ENCODE results near the gene SFTPD. TPM values are rescaled to one million over a fixed set of nuclear protein-coding genes. Genes with fewer than 3 reads are reported as not detected.

SFTPD gene
- total RNA-seq, 4 donors from 2014 or later, result 1.7 to 2.7 (median 2.2) TPM; not detected in 1

DNA sequence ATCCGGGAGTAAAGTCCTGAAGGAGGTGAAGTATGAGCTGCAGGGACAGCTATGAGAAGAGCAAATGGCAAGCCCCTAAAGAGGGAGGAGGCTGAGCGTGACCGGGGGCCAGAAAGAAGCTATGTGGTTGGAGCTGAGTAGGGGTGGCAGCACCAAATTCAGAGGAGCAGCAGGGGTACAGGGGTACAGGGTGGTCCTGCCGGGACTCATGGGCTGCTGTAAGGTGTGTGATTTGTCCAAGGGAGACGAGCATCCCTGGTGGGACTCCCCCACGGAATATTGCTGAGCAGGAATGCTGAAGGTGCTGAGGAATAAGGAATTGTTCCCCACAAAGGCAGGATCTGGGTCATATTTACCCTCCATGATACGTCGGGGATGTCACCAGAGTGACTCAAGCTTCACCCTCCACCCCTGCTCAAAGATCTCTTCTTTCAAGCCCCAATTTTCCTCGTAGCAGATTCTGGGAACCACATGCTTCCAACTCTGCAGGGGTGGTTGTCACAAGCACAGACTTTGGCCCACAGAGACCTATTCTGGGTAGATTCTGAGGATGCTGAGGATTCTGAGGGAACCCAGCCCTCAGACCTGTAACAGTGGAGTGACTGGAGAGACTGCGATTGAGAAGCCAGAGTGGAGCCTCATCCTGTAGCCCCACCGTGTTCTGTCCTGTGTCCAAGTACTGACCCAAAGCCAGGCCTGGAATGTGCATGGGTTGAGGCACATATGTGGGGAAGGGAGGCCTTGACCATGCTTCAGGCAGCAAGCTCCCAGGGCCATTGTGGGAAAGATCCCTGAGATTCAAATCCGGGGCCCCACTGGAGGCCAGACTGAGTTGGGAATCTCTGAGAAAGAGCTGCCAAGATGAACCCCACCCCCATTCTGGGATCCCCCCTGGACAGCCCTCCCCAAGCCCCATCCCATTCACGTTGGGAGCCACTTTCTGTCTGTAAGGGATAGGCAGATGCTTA lies 4.2 kb downstream of the SFTPD start:
- TF ChIP-seq POLR2A (IDR thresholded peaks at IDR 0.05) (no peak), EP300 (IDR thresholded peaks at IDR 0.05) (no peak), POLR2AphosphoS5 (IDR thresholded peaks at IDR 0.05) (no peak)
- TF ChIP-seq, protein P1, sequence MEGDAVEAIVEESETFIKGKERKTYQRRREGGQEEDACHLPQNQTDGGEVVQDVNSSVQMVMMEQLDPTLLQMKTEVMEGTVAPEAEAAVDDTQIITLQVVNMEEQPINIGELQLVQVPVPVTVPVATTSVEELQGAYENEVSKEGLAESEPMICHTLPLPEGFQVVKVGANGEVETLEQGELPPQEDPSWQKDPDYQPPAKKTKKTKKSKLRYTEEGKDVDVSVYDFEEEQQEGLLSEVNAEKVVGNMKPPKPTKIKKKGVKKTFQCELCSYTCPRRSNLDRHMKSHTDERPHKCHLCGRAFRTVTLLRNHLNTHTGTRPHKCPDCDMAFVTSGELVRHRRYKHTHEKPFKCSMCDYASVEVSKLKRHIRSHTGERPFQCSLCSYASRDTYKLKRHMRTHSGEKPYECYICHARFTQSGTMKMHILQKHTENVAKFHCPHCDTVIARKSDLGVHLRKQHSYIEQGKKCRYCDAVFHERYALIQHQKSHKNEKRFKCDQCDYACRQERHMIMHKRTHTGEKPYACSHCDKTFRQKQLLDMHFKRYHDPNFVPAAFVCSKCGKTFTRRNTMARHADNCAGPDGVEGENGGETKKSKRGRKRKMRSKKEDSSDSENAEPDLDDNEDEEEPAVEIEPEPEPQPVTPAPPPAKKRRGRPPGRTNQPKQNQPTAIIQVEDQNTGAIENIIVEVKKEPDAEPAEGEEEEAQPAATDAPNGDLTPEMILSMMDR (IDR thresholded peaks at IDR 0.05), result no peak
- ATAC-seq, result no peak
- 60 to 82% methylated on average over 1 to 8 of the region's 13 CpGs for WGBS, 2 donors (ENCODE audit: low coverage in 1 of 2)
- H3K27me3 ChIP-seq, result no peaks in the 10 kb centered on the region
- no peak overlapping the region for H3K4me3 ChIP-seq
- H3K9me3 ChIP-seq, result no peaks in the 10 kb centered on the region
- H3K4me1 ChIP-seq, result no peaks in the 10 kb centered on the region
- no peak overlapping the region for H3K27ac ChIP-seq
- no peaks in the 10 kb centered on the region for H3K36me3 ChIP-seq

DNA sequence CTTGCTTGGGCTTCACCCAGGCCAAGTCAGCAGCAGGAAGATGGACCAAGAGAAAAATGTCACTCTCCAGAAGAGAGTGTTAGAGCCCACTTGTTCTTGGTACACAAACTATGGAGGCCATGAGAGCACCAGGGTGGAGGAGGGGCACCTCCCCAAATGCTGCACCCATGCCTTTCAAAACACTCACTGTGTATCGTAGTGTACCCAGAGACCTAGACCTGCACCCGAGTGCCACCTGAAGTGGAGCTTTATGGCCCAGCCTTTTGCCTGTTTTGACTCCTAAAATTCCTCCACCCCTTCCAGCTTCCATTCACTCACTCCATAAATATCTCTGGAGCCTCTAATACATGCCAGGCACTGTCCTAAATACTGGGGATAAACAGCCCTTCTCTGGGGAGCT lies 5.0 kb downstream of the SFTPD start:
- Histone ChIP-seq H3K4me3 (no peak overlapping the region), H3K9me3 (no peaks in the 10 kb centered on the region), H3K36me3 (no peaks in the 10 kb centered on the region), H3K4me1 (no peaks in the 10 kb centered on the region), H3K27me3 (no peaks in the 10 kb centered on the region), H3K27ac (no peak overlapping the region)
- TF ChIP-seq, protein P1 (IDR thresholded peaks at IDR 0.05), result no peak
- TF ChIP-seq EP300 (IDR thresholded peaks at IDR 0.05) (no peak), POLR2AphosphoS5 (IDR thresholded peaks at IDR 0.05) (no peak), POLR2A (IDR thresholded peaks at IDR 0.05) (no peak)
- no peak for ATAC-seq
- WGBS, 2 donors (ENCODE audit: low coverage in 1 of 2), result 60% methylated on average over 1 of the region's 2 CpGs

DNA sequence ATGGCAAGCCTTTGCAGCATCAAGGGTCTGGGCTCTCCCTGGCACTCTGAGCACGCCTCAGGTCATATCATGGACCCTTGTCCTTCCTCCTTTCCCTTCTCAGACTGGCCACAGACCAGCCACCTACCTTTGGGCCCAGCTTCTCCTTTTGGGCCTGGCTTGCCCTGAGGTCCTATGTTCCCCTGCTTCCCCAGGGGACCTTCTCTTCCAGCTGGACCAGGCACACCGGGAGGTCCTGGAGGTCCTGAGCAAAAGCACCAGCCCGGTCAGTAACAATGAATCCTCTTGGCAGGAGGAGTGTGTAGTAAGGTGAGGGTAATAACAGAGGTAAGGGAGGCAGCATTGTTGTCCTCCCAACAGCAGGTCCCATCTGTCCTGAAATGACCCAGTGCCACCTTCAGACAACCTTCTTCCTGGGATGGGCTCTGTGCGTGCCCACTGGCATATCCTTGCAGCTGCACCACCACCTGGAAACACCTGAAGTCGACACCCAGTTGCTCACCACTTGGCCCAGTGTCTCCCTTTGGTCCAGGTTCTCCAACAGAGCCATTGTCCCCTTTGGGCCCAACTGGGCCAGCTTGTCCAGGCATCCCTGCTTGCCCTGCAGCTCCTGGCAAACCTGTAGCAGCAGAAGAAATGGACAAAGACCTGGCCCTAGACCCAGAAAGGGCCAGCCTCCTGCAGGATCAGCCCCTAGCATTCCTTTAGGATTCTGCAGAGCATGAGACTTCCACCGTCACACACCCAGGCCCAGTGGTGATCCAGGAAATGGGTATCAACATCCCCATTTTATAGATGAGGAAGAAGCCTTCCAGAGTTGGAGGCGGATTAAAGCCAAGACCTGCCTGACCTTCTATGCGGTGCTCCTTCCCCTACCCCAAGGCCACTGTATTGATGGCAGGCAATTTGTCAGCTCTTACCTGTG lies 6.4 kb downstream of the SFTPD start:
- 81 to 100% methylated on average over 2 to 4 of the region's 8 CpGs for WGBS, 2 donors (ENCODE audit: low coverage in 1 of 2)
- H3K27ac ChIP-seq, result no peak overlapping the region
- no peak overlapping the region for H3K4me3 ChIP-seq
- no peaks in the 10 kb centered on the region for H3K27me3 ChIP-seq
- peaks cover 0 to 8% of the 10 kb centered on the region in 2 donors for H3K36me3 ChIP-seq
- TF ChIP-seq POLR2AphosphoS5 (IDR thresholded peaks at IDR 0.05) (no peak), EP300 (IDR thresholded peaks at IDR 0.05) (no peak), POLR2A (IDR thresholded peaks at IDR 0.05) (no peak)
- TF ChIP-seq, protein P1 (IDR thresholded peaks at IDR 0.05), result no peak
- H3K4me1 ChIP-seq, result no peaks in the 10 kb centered on the region
- H3K9me3 ChIP-seq, result no peaks in the 10 kb centered on the region
- ATAC-seq, result no peak

DNA sequence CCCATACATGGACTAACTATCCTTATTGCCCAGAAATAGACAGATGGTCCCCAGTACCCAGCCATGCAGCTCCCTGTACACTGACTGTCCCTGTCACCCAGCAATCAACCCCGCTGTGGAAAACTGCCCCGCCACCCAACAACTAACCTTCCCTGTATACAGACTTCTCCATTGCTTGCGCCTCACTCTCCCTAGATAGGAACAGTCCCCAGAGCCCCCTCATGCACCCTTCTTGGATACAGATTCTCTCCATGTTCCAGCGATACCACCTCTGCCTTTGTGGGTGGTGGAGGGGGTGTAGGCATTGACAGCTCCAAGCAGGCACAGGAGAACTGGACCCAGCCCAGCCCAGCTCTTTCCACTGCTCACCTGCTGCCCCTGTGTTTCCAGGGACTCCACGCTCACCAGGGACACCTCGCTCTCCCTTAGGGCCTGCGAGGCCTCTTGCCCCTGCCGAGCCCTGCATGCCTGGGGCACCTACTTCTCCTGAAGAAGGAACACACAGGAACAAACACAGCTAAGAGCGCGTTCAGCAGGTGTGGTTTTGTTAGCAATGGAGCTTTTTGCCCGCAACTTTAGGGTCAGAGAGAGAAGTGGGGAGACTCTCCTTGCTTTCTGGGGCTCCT lies 7.2 kb downstream of the SFTPD start:
- H3K27ac ChIP-seq, result no peak overlapping the region
- 92 to 100% methylated on average over 1 to 7 of the region's 11 CpGs for WGBS, 2 donors (ENCODE audit: low coverage in 1 of 2)
- H3K9me3 ChIP-seq, result no peaks in the 10 kb centered on the region
- no peaks in the 10 kb centered on the region for H3K27me3 ChIP-seq
- H3K36me3 ChIP-seq, result peaks cover 0 to 10% of the 10 kb centered on the region in 2 donors
- no peak overlapping the region for H3K4me3 ChIP-seq
- no peaks in the 10 kb centered on the region for H3K4me1 ChIP-seq
- no peak for ATAC-seq
- TF ChIP-seq POLR2AphosphoS5 (IDR thresholded peaks at IDR 0.05) (no peak), EP300 (IDR thresholded peaks at IDR 0.05) (no peak), POLR2A (IDR thresholded peaks at IDR 0.05) (no peak)
- TF ChIP-seq, protein P1 (IDR thresholded peaks at IDR 0.05), result no peak
